AG04450 (cell line): ENCODE measurements around the gene ITGB2. TPM values are rescaled to one million over a fixed set of nuclear protein-coding genes. Genes with fewer than 3 reads are reported as not detected.

ENCODE experiments used
- CTCF ChIA-PET: fragments of 300-600, 350-600 bp; formaldehyde crosslinking; extraction: SDS; loops from one replicate; lab custom pipeline; 2022; ENCODE audit warnings: antibody characterized with exemption, inconsistent platforms; lab: Charles Lee
- POLR2A ChIA-PET: fragments of 350-600 bp; formaldehyde crosslinking; extraction: SDS; loops from one replicate; lab custom pipeline; 2021; ENCODE audit warnings: antibody characterized with exemption, inconsistent platforms; lab: Yijun Ruan, JAX
- DNase-seq: peaks from one replicate; pipeline ENCODE4 v3.0.0-alpha.2; 2011; ENCODE audit warnings: low read depth, low spot score
- H3K27ac ChIP-seq: one replicate; pipeline ENCODE4 v1.5.1; 2012; ENCODE audit warnings: low read depth, low read length, control low read depth
- H3K27me3 ChIP-seq: one replicate; pipeline ENCODE4 v1.6.0; 2012; ENCODE audit warnings: low read length; ENCODE audit not compliant: control insufficient read depth, insufficient read depth
- H3K4me3 ChIP-seq: 2 replicates; pipeline ENCODE4 v1.5.1; 2011; ENCODE audit warnings: mild to moderate bottlenecking, low read depth, low read length, control low read depth
- H3K9me3 ChIP-seq: 2 replicates; pipeline ENCODE4 v1.5.1; 2012; ENCODE audit warnings: low read length; ENCODE audit not compliant: control insufficient read depth, insufficient read depth
- polyA plus RNA-seq: library from polyadenylated mRNA; depleted of rRNA; stranded (reverse); fragments of >200 nt; gene quantifications from 2 replicates; pipeline ENCODE4 v1.2.3, GENCODE V29; 2011; rRNA removed
- TF ChIP-seq, protein P1 (sequence below): IDR thresholded peaks from 2 replicates; pipeline ENCODE4 v1.5.1; 2011; ENCODE audit warnings: low read depth, low read length, control low read depth, inconsistent platforms

ITGB2 gene
- polyA plus RNA-seq, 1 experiment = 0.04 TPM

DNA sequence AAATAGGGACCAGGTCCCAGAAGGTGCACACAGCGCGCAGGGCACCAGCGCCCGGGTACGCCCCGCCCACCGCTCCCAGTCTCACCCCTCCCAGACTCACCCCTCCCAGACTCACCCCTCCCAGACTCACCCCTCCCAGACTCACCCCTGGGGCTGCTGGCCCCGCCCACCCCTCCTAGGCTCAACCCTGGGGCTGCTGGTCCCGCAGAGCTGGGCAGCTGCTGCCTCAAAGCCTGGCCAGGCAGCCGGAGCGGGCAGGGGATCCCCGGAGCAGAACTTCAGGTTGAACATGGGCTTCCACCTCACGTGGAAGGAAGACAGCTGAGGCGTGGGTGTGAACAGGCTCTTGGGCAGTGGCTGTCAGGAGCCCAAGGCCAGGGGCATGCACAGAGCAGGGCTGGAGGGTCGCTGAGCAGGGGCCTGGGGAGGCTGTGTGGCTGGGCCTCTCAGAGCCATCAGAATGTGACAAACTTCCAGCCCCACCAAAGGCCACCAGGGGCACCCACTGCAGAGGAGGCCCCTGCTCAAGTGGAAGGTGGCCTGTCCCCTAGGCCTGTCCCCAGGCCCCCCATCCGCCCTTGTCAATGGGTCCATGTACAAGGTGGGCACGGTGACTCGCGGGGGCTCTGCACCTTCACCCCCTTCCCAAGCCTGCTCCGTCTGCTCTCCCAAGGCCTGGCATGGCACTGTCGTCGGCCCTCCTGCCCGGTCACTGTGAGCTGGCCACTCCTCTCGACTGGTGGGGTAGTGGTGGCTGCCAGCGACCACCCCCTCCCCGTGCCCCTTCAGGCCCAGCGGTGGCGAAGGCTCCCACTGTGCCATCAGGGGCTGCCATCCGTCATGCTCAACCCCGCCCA, 82.4 kb downstream of the ITGB2 start:
- POLR2A ChIA-PET = no interaction called here
- no peak for DNase-seq
- Histone ChIP-seq H3K4me3 (no peak overlapping the region), H3K27me3 (peaks cover 25% of the 10 kb centered on the region), H3K9me3 (no peaks in the 10 kb centered on the region; the same call in 1 of the 2 replicates), H3K27ac (no peak overlapping the region)
- TF ChIP-seq, protein P1, sequence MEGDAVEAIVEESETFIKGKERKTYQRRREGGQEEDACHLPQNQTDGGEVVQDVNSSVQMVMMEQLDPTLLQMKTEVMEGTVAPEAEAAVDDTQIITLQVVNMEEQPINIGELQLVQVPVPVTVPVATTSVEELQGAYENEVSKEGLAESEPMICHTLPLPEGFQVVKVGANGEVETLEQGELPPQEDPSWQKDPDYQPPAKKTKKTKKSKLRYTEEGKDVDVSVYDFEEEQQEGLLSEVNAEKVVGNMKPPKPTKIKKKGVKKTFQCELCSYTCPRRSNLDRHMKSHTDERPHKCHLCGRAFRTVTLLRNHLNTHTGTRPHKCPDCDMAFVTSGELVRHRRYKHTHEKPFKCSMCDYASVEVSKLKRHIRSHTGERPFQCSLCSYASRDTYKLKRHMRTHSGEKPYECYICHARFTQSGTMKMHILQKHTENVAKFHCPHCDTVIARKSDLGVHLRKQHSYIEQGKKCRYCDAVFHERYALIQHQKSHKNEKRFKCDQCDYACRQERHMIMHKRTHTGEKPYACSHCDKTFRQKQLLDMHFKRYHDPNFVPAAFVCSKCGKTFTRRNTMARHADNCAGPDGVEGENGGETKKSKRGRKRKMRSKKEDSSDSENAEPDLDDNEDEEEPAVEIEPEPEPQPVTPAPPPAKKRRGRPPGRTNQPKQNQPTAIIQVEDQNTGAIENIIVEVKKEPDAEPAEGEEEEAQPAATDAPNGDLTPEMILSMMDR = no peak
- CTCF ChIA-PET = no interaction called here

GRCh38 chr21:44837537-44837936, 83.2 kb downstream of the ITGB2 start:
- DNase-seq = no peak
- peaks cover 18% of the 10 kb centered on the region for H3K27me3 ChIP-seq
- no peak overlapping the region for H3K4me3 ChIP-seq
- no peaks in the 10 kb centered on the region; the same call in 1 of the 2 replicates for H3K9me3 ChIP-seq
- H3K27ac ChIP-seq = no peak overlapping the region
- CTCF ChIA-PET = no interaction called here
- POLR2A ChIA-PET = no interaction called here
- TF ChIP-seq, protein P1 = no peak

DNA sequence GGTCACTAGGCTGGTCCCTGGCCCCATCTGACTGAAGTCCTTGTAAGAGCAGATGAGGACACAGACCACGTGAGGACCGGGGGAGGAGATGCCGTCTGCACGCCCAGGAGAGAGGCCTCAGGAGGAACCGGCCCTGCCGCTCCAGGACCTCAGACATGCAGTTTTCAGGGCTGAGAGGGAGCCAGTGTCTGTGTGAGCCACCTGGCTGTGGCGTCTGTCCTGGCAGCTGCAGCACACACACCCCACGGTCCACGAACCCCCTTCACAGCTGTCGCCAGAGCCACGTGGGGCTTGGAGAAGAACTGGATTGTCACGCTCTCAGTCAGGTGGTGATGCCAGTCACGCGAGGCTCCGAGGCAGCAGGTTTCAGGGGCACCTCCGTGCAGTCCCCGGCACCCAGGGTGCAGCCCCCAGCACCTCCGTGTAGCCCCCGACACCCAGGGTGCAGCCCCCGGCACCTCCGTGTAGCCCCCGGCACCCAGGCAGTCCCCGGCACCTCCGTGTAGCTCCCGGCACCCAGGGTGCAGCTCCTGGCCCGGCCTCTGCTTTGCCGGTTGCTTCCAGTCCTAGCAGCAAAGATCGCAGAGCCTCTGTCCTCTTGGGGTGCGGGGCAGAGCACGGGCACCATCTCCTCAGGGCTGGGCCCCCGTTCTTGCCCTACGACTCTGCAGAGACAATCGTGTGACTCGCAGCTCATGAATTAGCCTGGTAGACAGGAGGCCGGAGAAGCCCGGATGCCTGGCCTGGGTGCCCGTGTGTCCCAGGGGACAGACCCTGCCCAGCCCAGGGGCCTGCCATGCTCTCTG, 83.8 kb downstream of the ITGB2 start:
- Histone ChIP-seq H3K27ac (no peak overlapping the region), H3K9me3 (no peaks in the 10 kb centered on the region; the same call in 1 of the 2 replicates), H3K4me3 (no peak overlapping the region), H3K27me3 (peaks cover 14% of the 10 kb centered on the region)
- ChIA-PET POLR2A (no interaction called here), CTCF (no interaction called here)
- TF ChIP-seq, protein P1 = no peak
- no peak for DNase-seq

DNA sequence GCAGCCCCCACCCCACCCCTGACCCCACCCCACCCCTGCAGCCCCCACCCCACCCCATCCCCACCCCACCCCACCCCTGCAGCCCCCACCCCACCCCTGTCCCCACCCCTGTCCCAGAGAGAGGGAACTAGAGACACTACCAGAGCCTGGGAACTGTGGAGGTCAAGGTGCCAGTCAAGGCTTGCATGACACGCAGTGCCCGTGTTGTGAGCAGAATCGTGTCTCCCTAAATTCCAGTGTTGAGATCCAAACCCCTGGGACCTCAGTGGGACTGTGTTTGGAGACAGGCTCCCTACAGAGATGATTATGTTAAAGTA, 84.4 kb downstream of the ITGB2 start:
- POLR2A ChIA-PET = no interaction called here
- H3K9me3 ChIP-seq = no peaks in the 10 kb centered on the region; the same call in 1 of the 2 replicates
- peaks cover 9% of the 10 kb centered on the region for H3K27me3 ChIP-seq
- no peak for DNase-seq
- CTCF ChIA-PET = no interaction called here
- TF ChIP-seq, protein P1 = no peak
- no peak overlapping the region for H3K4me3 ChIP-seq
- H3K27ac ChIP-seq = no peak overlapping the region

Other genes starting within 250 kb of the ITGB2 start
- not detected in 2 replicates for gene KRTAP12-1, start 238.7 kb downstream of the ITGB2 start, polyA plus RNA-seq
- not detected in 2 replicates for gene KRTAP10-12, start 223.7 kb downstream of the ITGB2 start, polyA plus RNA-seq
- gene TSPEAR, start 209.3 kb downstream of the ITGB2 start, polyA plus RNA-seq = not detected in 2 replicates
- gene UBE2G2, start 119.1 kb downstream of the ITGB2 start, polyA plus RNA-seq = 60.9 and 62.2 TPM in 2 replicates
- gene SUMO3, start 102.8 kb downstream of the ITGB2 start, polyA plus RNA-seq = 113 and 134 TPM in 2 replicates
- 240 and 249 TPM in 2 replicates for gene PTTG1IP, start 47.2 kb downstream of the ITGB2 start, polyA plus RNA-seq
- 11.4 and 11.9 TPM in 2 replicates for gene SLX9, start 19.1 kb upstream of the ITGB2 start, polyA plus RNA-seq
- 25.3 and 27.9 TPM in 2 replicates for gene ADARB1, start 153.7 kb upstream of the ITGB2 start, polyA plus RNA-seq